ENCODE data around the gene BRIP1. TPM values are rescaled to one million over a fixed set of nuclear protein-coding genes. Genes with fewer than 3 reads are reported as not detected.

The BRIP1 gene
- total RNA-seq, 2 experiments from 2014 or later, result 1.0 to 1.9 TPM

- ATAC-seq (ENCODE audit: poor library complexity) (no peak), DNase-seq (no peak)
- Histone ChIP-seq H3K4me1 (ENCODE audit: insufficient read depth, low read length) (no peaks in the 10 kb centered on the region), H3K4me3 (ENCODE audit: low read length) (no peak overlapping the region), H3K27me3 (ENCODE audit: control insufficient read depth in 1 of 2, insufficient read depth in 2 of 2, low read length in 2 of 2) (no peaks in the 10 kb centered on the region), H3K36me3 (ENCODE audit: insufficient read depth, low read length) (no peaks in the 10 kb centered on the region), H3K27ac (ENCODE audit: low read depth in 1 of 2, low read length in 2 of 2) (no peak overlapping the region), H3K9me3 (ENCODE audit: control insufficient read depth in 1 of 2, insufficient read depth in 1 of 2, low read length in 2 of 2) (peaks cover 7 to 12% of the 10 kb centered on the region in 2 experiments)
- no peaks in the 10 kb centered on the region for H3K4me1 Mint-ChIP-seq (ENCODE audit: low read depth)
- intact Hi-C loops (cut with DNase I, micrococcal nuclease), result no loop called here
- H3K27me3 Mint-ChIP-seq, result no peaks in the 10 kb centered on the region
- no peak overlapping the region for H3K27ac Mint-ChIP-seq
- ChIA-PET POLR2A (interaction anchor here (0.7 kb wide), 1 partner anchor 403 kb away, joined by 3 read pairs; no protein-coding TSS in a partner anchor), CTCF (no interaction called here)
- TF ChIP-seq CTCF (IDR thresholded peaks at IDR 0.05), result no peak
- peaks cover 13% of the 10 kb centered on the region for H3K9me3 Mint-ChIP-seq
- H3K36me3 Mint-ChIP-seq (ENCODE audit: low read depth), result peaks cover 32% of the 10 kb centered on the region
- no peak overlapping the region for H3K4me3 Mint-ChIP-seq
Measured at GRCh38 chr17:61718022-61718421, 145.3 kb downstream of the BRIP1 start.

- H3K27me3 Mint-ChIP-seq, result no peaks in the 10 kb centered on the region
- H3K9me3 Mint-ChIP-seq, result peaks cover 13% of the 10 kb centered on the region
- intact Hi-C loops (cut with DNase I, micrococcal nuclease), result no loop called here
- DNase-seq (no peak), ATAC-seq (ENCODE audit: poor library complexity) (no peak)
- Histone ChIP-seq H3K36me3 (ENCODE audit: insufficient read depth, low read length) (no peaks in the 10 kb centered on the region), H3K27me3 (ENCODE audit: control insufficient read depth in 1 of 2, insufficient read depth in 2 of 2, low read length in 2 of 2) (no peaks in the 10 kb centered on the region), H3K4me3 (ENCODE audit: low read length) (no peak overlapping the region), H3K4me1 (ENCODE audit: insufficient read depth, low read length) (no peaks in the 10 kb centered on the region), H3K9me3 (ENCODE audit: control insufficient read depth in 1 of 2, insufficient read depth in 1 of 2, low read length in 2 of 2) (peaks cover 7 to 12% of the 10 kb centered on the region in 2 experiments), H3K27ac (ENCODE audit: low read depth in 1 of 2, low read length in 2 of 2) (no peak overlapping the region)
- H3K4me3 Mint-ChIP-seq, result no peak overlapping the region
- H3K27ac Mint-ChIP-seq, result no peak overlapping the region
- ChIA-PET POLR2A (no interaction called here), CTCF (no interaction called here)
- H3K4me1 Mint-ChIP-seq (ENCODE audit: low read depth), result no peaks in the 10 kb centered on the region
- peaks cover 32% of the 10 kb centered on the region for H3K36me3 Mint-ChIP-seq (ENCODE audit: low read depth)
- no peak for TF ChIP-seq CTCF (IDR thresholded peaks at IDR 0.05)
Measured at GRCh38 chr17:61717352-61717751, 146.0 kb downstream of the BRIP1 start.

GRCh38 chr17:61716225-61716829 is 147.0 kb downstream of the BRIP1 start:
- Histone ChIP-seq H3K4me3 (ENCODE audit: low read length) (no peak overlapping the region), H3K4me1 (ENCODE audit: insufficient read depth, low read length) (no peaks in the 10 kb centered on the region), H3K27me3 (ENCODE audit: control insufficient read depth in 1 of 2, insufficient read depth in 2 of 2, low read length in 2 of 2) (no peaks in the 10 kb centered on the region), H3K9me3 (ENCODE audit: control insufficient read depth in 1 of 2, insufficient read depth in 1 of 2, low read length in 2 of 2) (peaks cover 7 to 12% of the 10 kb centered on the region in 2 experiments), H3K27ac (ENCODE audit: low read depth in 1 of 2, low read length in 2 of 2) (no peak overlapping the region), H3K36me3 (ENCODE audit: insufficient read depth, low read length) (no peaks in the 10 kb centered on the region)
- Mint-ChIP-seq H3K9me3 (peaks cover 13% of the 10 kb centered on the region), H3K27ac (no peak overlapping the region), H3K4me1 (ENCODE audit: low read depth) (no peaks in the 10 kb centered on the region), H3K36me3 (ENCODE audit: low read depth) (peaks cover 32% of the 10 kb centered on the region), H3K27me3 (no peaks in the 10 kb centered on the region), H3K4me3 (no peak overlapping the region)
- intact Hi-C loops (cut with DNase I, micrococcal nuclease), result no loop called here
- TF ChIP-seq CTCF (IDR thresholded peaks at IDR 0.05), result no peak
- CTCF ChIA-PET, result no interaction called here
- DNase-seq, result no peak
- POLR2A ChIA-PET, result no interaction called here
- no peak for ATAC-seq (ENCODE audit: poor library complexity)

Measured in CD4-positive, alpha-beta T cell (primary cell).